Measurements from ENCODE around the gene ADGRG7. TPM values are rescaled to one million over a fixed set of nuclear protein-coding genes. Genes with fewer than 3 reads are reported as not detected.

ADGRG7 gene
- total RNA-seq, 1 donor from 2014 or later, result not detected

GRCh38 chr3:100605358-100605757 lies 4.0 kb upstream of the ADGRG7 start:
- POLR2A ChIA-PET, result no interaction called here
- CTCF ChIA-PET, result no interaction called here
- no peak overlapping the region for H3K4me3 Mint-ChIP-seq
- no peak overlapping the region for H3K27ac Mint-ChIP-seq
- ATAC-seq (ENCODE audit: low read depth) (no peak), DNase-seq (no peak)
- no peak for TF ChIP-seq CTCF (IDR thresholded peaks at IDR 0.05)
- peaks cover 11% of the 10 kb centered on the region for H3K27me3 Mint-ChIP-seq
- peaks cover 27% of the 10 kb centered on the region for H3K4me1 Mint-ChIP-seq
- H3K36me3 Mint-ChIP-seq (ENCODE audit: low read depth), result no peaks in the 10 kb centered on the region
- no peaks in the 10 kb centered on the region for H3K9me3 Mint-ChIP-seq
- intact Hi-C loops (cut with micrococcal nuclease), result no loop called here

GRCh38 chr3:100606894-100607512 lies 2.4 kb upstream of the ADGRG7 start:
- peaks cover 14% of the 10 kb centered on the region for H3K27me3 Mint-ChIP-seq
- H3K36me3 Mint-ChIP-seq (ENCODE audit: low read depth), result no peaks in the 10 kb centered on the region
- CTCF ChIA-PET, result no interaction called here
- no peaks in the 10 kb centered on the region for H3K9me3 Mint-ChIP-seq
- ATAC-seq (ENCODE audit: low read depth), result no peak
- no peak overlapping the region for H3K4me3 Mint-ChIP-seq
- H3K4me1 Mint-ChIP-seq, result peaks cover 27% of the 10 kb centered on the region
- intact Hi-C loops (cut with micrococcal nuclease), result no loop called here
- POLR2A ChIA-PET, result no interaction called here
- DNase-seq, result no peak
- H3K27ac Mint-ChIP-seq, result no peak overlapping the region
- no peak for TF ChIP-seq CTCF (IDR thresholded peaks at IDR 0.05)

GRCh38 chr3:100609963-100610362 lies 562 bp downstream of the ADGRG7 start:
- ChIA-PET POLR2A (no interaction called here), CTCF (no interaction called here)
- Mint-ChIP-seq H3K27me3 (peaks cover 18% of the 10 kb centered on the region), H3K9me3 (no peaks in the 10 kb centered on the region), H3K27ac (no peak overlapping the region), H3K4me3 (no peak overlapping the region), H3K4me1 (peaks cover 10% of the 10 kb centered on the region), H3K36me3 (ENCODE audit: low read depth) (no peaks in the 10 kb centered on the region)
- TF ChIP-seq CTCF (IDR thresholded peaks at IDR 0.05), result no peak
- intact Hi-C loops (cut with micrococcal nuclease), result no loop called here
- no peak for DNase-seq
- ATAC-seq (ENCODE audit: low read depth), result no peak

- intact Hi-C loops (cut with micrococcal nuclease), result no loop called here
- CTCF ChIA-PET, result no interaction called here
- DNase-seq, result no peak
- Mint-ChIP-seq H3K27ac (no peak overlapping the region), H3K9me3 (no peaks in the 10 kb centered on the region), H3K36me3 (ENCODE audit: low read depth) (no peaks in the 10 kb centered on the region), H3K4me1 (peaks cover 10% of the 10 kb centered on the region), H3K4me3 (no peak overlapping the region), H3K27me3 (peaks cover 23% of the 10 kb centered on the region)
- POLR2A ChIA-PET, result no interaction called here
- ATAC-seq (ENCODE audit: low read depth), result no peak
- no peak for TF ChIP-seq CTCF (IDR thresholded peaks at IDR 0.05)
These were observed 1.8 kb downstream of the ADGRG7 start for GRCh38 chr3:100611221-100611620.

- TF ChIP-seq CTCF (IDR thresholded peaks at IDR 0.05), result no peak
- DNase-seq (no peak), ATAC-seq (ENCODE audit: low read depth) (no peak)
- CTCF ChIA-PET, result no interaction called here
- no peak overlapping the region for H3K4me3 Mint-ChIP-seq
- no peaks in the 10 kb centered on the region for H3K4me1 Mint-ChIP-seq
- H3K27ac Mint-ChIP-seq, result no peak overlapping the region
- intact Hi-C loops (cut with micrococcal nuclease), result no loop called here
- peaks cover 25% of the 10 kb centered on the region for H3K27me3 Mint-ChIP-seq
- no peaks in the 10 kb centered on the region for H3K36me3 Mint-ChIP-seq (ENCODE audit: low read depth)
- H3K9me3 Mint-ChIP-seq, result no peaks in the 10 kb centered on the region
- POLR2A ChIA-PET, result no interaction called here
These were observed 4.5 kb downstream of the ADGRG7 start for GRCh38 chr3:100613721-100614390.

Data from activated B cell treated with CpG ODN at 0.5 μM for 24 hours (primary cell).